ENCODE data around the gene GMDS. TPM values are rescaled to one million over a fixed set of nuclear protein-coding genes. Genes with fewer than 3 reads are reported as not detected.

The GMDS gene
- total and polyA plus RNA-seq, 2 of the 13 experiments (the other 11 are each of a cell fraction or from before 2014, with no cell fraction given): 64.4 to 112 TPM

DNA sequence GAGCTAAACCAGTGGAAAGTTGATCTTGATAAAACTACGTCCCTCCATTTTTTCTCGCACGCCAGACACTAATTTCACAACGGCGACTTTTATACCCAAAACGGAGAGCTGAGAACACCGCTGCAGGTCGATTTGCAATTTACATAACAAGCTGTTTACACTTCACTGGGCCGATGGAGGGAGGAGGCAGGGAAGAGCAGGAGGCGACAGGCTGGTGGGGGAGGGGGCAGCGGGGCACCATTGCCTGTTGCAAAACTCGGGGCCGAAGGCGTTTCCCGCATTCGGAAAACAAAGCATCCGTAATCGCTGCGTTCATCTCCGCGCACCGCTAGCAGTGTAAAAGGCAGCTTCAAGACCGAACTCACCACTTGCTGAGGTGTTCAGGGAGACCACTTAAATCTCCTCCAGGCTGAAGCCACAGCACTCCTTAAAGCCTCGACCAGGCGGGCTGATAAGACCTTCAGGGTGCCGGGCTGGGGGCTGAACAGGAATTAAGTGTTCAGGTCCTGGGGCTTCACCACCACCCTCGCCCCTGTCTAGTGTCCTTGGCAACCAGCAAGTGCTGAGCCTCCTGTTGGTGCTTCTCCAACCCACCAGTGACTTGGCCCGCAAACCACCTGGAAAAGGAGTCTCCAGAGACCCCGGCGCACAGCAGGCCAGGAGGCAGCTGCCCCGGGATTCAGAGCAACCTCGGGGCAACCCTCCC lies 637.7 kb downstream of the GMDS start (continued):
- TF ChIP-seq KLF12 (CRISPR knock-in tag; IDR thresholded peaks at IDR 0.05; ENCODE audit: borderline replicate concordance): no peak
- no peak for TF ChIP-seq ZNF343 (CRISPR knock-in tag; IDR thresholded peaks at IDR 0.05)
- peak; percentile 67; the same call in 1 of the 2 replicates for TF ChIP-seq THAP7 (CRISPR knock-in tag; IDR thresholded peaks at IDR 0.05)
- TF ChIP-seq SIX1 (CRISPR knock-in tag; IDR thresholded peaks at IDR 0.05; ENCODE audit: borderline replicate concordance): no peak
- no peak for TF ChIP-seq ZEB1 (IDR thresholded peaks at IDR 0.05; ENCODE audit: insufficient replicate concordance, low read depth)
- TF ChIP-seq RBAK (CRISPR knock-in tag; IDR thresholded peaks at IDR 0.05): no peak
- peak; percentile 64; the same call in 1 of the 2 replicates for TF ChIP-seq TBX2 (CRISPR knock-in tag; IDR thresholded peaks at IDR 0.05; ENCODE audit: borderline replicate concordance)
- TF ChIP-seq XBP1 (CRISPR knock-in tag; IDR thresholded peaks at IDR 0.05): no peak
- peak; percentile 64 for TF ChIP-seq SAP130 (CRISPR knock-in tag; IDR thresholded peaks at IDR 0.05; ENCODE audit: low read depth)
- TF ChIP-seq, protein P1, sequence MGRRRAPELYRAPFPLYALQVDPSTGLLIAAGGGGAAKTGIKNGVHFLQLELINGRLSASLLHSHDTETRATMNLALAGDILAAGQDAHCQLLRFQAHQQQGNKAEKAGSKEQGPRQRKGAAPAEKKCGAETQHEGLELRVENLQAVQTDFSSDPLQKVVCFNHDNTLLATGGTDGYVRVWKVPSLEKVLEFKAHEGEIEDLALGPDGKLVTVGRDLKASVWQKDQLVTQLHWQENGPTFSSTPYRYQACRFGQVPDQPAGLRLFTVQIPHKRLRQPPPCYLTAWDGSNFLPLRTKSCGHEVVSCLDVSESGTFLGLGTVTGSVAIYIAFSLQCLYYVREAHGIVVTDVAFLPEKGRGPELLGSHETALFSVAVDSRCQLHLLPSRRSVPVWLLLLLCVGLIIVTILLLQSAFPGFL (CRISPR knock-in tag; IDR thresholded peaks at IDR 0.05): no peak
- TF ChIP-seq, protein P2, sequence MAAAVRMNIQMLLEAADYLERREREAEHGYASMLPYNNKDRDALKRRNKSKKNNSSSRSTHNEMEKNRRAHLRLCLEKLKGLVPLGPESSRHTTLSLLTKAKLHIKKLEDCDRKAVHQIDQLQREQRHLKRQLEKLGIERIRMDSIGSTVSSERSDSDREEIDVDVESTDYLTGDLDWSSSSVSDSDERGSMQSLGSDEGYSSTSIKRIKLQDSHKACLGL (CRISPR knock-in tag; IDR thresholded peaks at IDR 0.05): no peak
- 0 out of 2 replicates have a peak, but pooled peaks have one; percentile 30 for TF ChIP-seq ZNF691 (CRISPR knock-in tag; IDR thresholded peaks at IDR 0.05; ENCODE audit: borderline replicate concordance, low read depth)
- TF ChIP-seq JUNB (CRISPR knock-in tag; IDR thresholded peaks at IDR 0.05; ENCODE audit: borderline replicate concordance): no peak
- peak; percentile 52; the same call in 1 of the 2 replicates for TF ChIP-seq FOSL2 (CRISPR knock-in tag; IDR thresholded peaks at IDR 0.05)
- no peak; the same call in 1 of the 2 replicates for TF ChIP-seq EZH2 (conservative IDR thresholded peaks at IDR 0.05; ENCODE audit: low read depth, low read length)
- TF ChIP-seq PITX1 (CRISPR knock-in tag; IDR thresholded peaks at IDR 0.05): no peak
- no peak for TF ChIP-seq GMEB2 (CRISPR knock-in tag; IDR thresholded peaks at IDR 0.05; ENCODE audit: low read depth)
- TF ChIP-seq CEBPZ (IDR thresholded peaks at IDR 0.05; ENCODE audit: low read length): no peak
- TF ChIP-seq, protein P3, sequence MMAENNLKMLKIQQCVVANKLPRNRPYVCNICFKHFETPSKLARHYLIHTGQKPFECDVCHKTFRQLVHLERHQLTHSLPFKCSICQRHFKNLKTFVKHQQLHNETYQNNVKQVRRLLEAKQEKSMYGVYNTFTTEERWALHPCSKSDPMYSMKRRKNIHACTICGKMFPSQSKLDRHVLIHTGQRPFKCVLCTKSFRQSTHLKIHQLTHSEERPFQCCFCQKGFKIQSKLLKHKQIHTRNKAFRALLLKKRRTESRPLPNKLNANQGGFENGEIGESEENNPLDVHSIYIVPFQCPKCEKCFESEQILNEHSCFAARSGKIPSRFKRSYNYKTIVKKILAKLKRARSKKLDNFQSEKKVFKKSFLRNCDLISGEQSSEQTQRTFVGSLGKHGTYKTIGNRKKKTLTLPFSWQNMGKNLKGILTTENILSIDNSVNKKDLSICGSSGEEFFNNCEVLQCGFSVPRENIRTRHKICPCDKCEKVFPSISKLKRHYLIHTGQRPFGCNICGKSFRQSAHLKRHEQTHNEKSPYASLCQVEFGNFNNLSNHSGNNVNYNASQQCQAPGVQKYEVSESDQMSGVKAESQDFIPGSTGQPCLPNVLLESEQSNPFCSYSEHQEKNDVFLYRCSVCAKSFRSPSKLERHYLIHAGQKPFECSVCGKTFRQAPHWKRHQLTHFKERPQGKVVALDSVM (CRISPR knock-in tag; IDR thresholded peaks at IDR 0.05): peak; percentile 48
